Liver (tissue), 3 donors: ENCODE results near the gene FAT1.

Source experiments
- RAD21 ChIP-seq, 2 donors: IDR thresholded peaks; 2 replicates each; pipeline ENCODE4 v1.6.1; 2016; ENCODE audit warnings: antibody characterized with exemption in 2 of 2, mild to moderate bottlenecking in 2 of 2
- YY1 ChIP-seq: IDR thresholded peaks from 2 replicates; pipeline ENCODE4 v1.6.1; 2016; ENCODE audit warnings: antibody characterized with exemption, mild to moderate bottlenecking
- TF ChIP-seq, protein P1 (sequence below): fragments of 150-350 bp; IDR thresholded peaks from 2 replicates; pipeline ENCODE4 v1.5.1; 2017; ENCODE audit warnings: improper control_type of control experiment, low read depth, low read length; ENCODE audit not compliant: missing input control
- donor health status: healthy.
- donor health status: healthy.

DNA sequence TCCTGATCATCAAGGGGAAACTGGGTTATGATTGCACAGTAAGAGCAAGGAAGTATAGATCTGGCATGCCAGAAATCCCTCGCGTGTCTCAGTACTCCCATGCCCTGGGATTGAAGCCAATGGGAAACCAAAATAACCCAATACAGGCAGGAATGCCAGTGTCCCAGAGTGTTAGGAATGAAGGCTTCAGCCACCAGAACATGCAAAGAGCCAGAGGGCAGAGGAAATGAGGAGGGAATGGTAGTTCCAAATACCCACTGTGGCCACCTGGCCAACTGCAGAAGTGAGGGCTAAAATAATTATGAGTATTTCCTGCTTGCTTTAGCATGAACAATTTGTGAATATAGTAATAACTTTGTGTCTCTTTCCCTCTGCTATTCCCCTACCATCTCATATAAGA, 180.4 kb downstream of the FAT1 start:
- TF ChIP-seq YY1 = no peak
- TF ChIP-seq, protein P1, sequence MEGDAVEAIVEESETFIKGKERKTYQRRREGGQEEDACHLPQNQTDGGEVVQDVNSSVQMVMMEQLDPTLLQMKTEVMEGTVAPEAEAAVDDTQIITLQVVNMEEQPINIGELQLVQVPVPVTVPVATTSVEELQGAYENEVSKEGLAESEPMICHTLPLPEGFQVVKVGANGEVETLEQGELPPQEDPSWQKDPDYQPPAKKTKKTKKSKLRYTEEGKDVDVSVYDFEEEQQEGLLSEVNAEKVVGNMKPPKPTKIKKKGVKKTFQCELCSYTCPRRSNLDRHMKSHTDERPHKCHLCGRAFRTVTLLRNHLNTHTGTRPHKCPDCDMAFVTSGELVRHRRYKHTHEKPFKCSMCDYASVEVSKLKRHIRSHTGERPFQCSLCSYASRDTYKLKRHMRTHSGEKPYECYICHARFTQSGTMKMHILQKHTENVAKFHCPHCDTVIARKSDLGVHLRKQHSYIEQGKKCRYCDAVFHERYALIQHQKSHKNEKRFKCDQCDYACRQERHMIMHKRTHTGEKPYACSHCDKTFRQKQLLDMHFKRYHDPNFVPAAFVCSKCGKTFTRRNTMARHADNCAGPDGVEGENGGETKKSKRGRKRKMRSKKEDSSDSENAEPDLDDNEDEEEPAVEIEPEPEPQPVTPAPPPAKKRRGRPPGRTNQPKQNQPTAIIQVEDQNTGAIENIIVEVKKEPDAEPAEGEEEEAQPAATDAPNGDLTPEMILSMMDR = no peak
- TF ChIP-seq RAD21 (IDR thresholded peaks at IDR 0.05) = no peak
